Memory B cell (primary cell): ENCODE results near the gene CEP85L.
A peak's percentile ranks its signal among the peaks of the same experiment; 100 is the strongest.

ENCODE experiments used
- ATAC-seq: fragments of 150-1000 bp; cut with Tn5 transposase; 2 replicates; pipeline ENCODE4 v1.10.0; 2021; ENCODE audit warnings: low read depth, mild to moderate bottlenecking, moderate library complexity
- DNase-seq, 2 donors: peaks; one replicate each; pipeline ENCODE4 v3.0.0; 2022; ENCODE audit warnings: low spot score in 2 of 2
- H3K27ac Mint-ChIP-seq: one replicate; pipeline ENCODE4 v1.8.0; 2022; ENCODE audit warnings: mild to moderate bottlenecking, moderate library complexity, mixed read lengths
- H3K27me3 Mint-ChIP-seq: one replicate; pipeline ENCODE4 v1.8.0; 2022; ENCODE audit warnings: mixed read lengths
- H3K36me3 Mint-ChIP-seq: one replicate; pipeline ENCODE4 v1.8.0; 2022; ENCODE audit warnings: mild to moderate bottlenecking, mixed read lengths
- H3K4me1 Mint-ChIP-seq: one replicate; pipeline ENCODE4 v1.8.0; 2022; ENCODE audit warnings: mixed read lengths
- H3K4me3 Mint-ChIP-seq: one replicate; pipeline ENCODE4 v1.8.0; 2022; ENCODE audit warnings: mild to moderate bottlenecking, moderate library complexity, mixed read lengths
- H3K9me3 Mint-ChIP-seq: one replicate; pipeline ENCODE4 v1.8.0; 2022; ENCODE audit warnings: mixed read lengths

The CEP85L gene

GRCh38 chr6:118544105-118544504 lies 107.3 kb downstream of the CEP85L start:
- H3K36me3 Mint-ChIP-seq: no peaks in the 10 kb centered on the region
- ATAC-seq: no peak

GRCh38 chr6:118542184-118542952 lies 109.0 kb downstream of the CEP85L start:
- no peak overlapping the region for H3K27ac Mint-ChIP-seq
- H3K27me3 Mint-ChIP-seq: no peaks in the 10 kb centered on the region
- ATAC-seq: no peak
- DNase-seq: no peak
- no peaks in the 10 kb centered on the region for H3K36me3 Mint-ChIP-seq
- no peak overlapping the region for H3K4me3 Mint-ChIP-seq
- peaks cover 2% of the 10 kb centered on the region for H3K4me1 Mint-ChIP-seq
- H3K9me3 Mint-ChIP-seq: no peaks in the 10 kb centered on the region

More at GRCh38 chr6:118544105-118544504, 107.3 kb downstream of the CEP85L start:
- DNase-seq: no peak
- Mint-ChIP-seq H3K27me3 (no peaks in the 10 kb centered on the region), H3K27ac (no peak overlapping the region), H3K4me3 (no peak overlapping the region), H3K4me1 (peaks cover 4% of the 10 kb centered on the region), H3K9me3 (no peaks in the 10 kb centered on the region)

GRCh38 chr6:118537574-118537973 lies 113.8 kb downstream of the CEP85L start:
- ATAC-seq: no peak
- no peaks in the 10 kb centered on the region for H3K9me3 Mint-ChIP-seq
- peaks cover 9% of the 10 kb centered on the region for H3K36me3 Mint-ChIP-seq
- DNase-seq: no peak
- peaks cover 9% of the 10 kb centered on the region for H3K4me1 Mint-ChIP-seq
- H3K27ac Mint-ChIP-seq: peak overlapping the region; percentile 48
- H3K27me3 Mint-ChIP-seq: no peaks in the 10 kb centered on the region
- no peak overlapping the region for H3K4me3 Mint-ChIP-seq

GRCh38 chr6:118536478-118536877 lies 114.9 kb downstream of the CEP85L start:
- Mint-ChIP-seq H3K36me3 (peaks cover 11% of the 10 kb centered on the region), H3K9me3 (peaks cover 1% of the 10 kb centered on the region), H3K27ac (no peak overlapping the region), H3K4me3 (no peak overlapping the region), H3K27me3 (no peaks in the 10 kb centered on the region), H3K4me1 (peaks cover 13% of the 10 kb centered on the region)
- ATAC-seq: no peak
- no peak for DNase-seq

GRCh38 chr6:118535176-118535844 lies 116.1 kb downstream of the CEP85L start:
- Mint-ChIP-seq H3K9me3 (peaks cover 7% of the 10 kb centered on the region), H3K27ac (no peak overlapping the region), H3K4me3 (no peak overlapping the region), H3K36me3 (peaks cover 19% of the 10 kb centered on the region), H3K4me1 (peaks cover 13% of the 10 kb centered on the region), H3K27me3 (no peaks in the 10 kb centered on the region)
- ATAC-seq: no peak
- no peak for DNase-seq

- H3K4me1 Mint-ChIP-seq: peaks cover 10% of the 10 kb centered on the region
- H3K27ac Mint-ChIP-seq: no peak overlapping the region
- H3K4me3 Mint-ChIP-seq: no peak overlapping the region
- ATAC-seq (no peak), DNase-seq (no peak)
- H3K36me3 Mint-ChIP-seq: peaks cover 18% of the 10 kb centered on the region
- peaks cover 7% of the 10 kb centered on the region for H3K9me3 Mint-ChIP-seq
- H3K27me3 Mint-ChIP-seq: no peaks in the 10 kb centered on the region
Measured at GRCh38 chr6:118530942-118531341, 120.4 kb downstream of the CEP85L start.

GRCh38 chr6:118529756-118530155 lies 121.6 kb downstream of the CEP85L start:
- Mint-ChIP-seq H3K4me1 (peaks cover 14% of the 10 kb centered on the region), H3K9me3 (peaks cover 7% of the 10 kb centered on the region), H3K4me3 (no peak overlapping the region), H3K27me3 (no peaks in the 10 kb centered on the region), H3K36me3 (peaks cover 17% of the 10 kb centered on the region), H3K27ac (no peak overlapping the region)
- DNase-seq: no peak
- no peak for ATAC-seq

- H3K9me3 Mint-ChIP-seq: peaks cover 7% of the 10 kb centered on the region
- ATAC-seq (no peak), DNase-seq (no peak)
- H3K4me1 Mint-ChIP-seq: peaks cover 16% of the 10 kb centered on the region
- H3K36me3 Mint-ChIP-seq: peaks cover 25% of the 10 kb centered on the region
- H3K4me3 Mint-ChIP-seq: no peak overlapping the region
- no peak overlapping the region for H3K27ac Mint-ChIP-seq
- H3K27me3 Mint-ChIP-seq: no peaks in the 10 kb centered on the region
Measured at GRCh38 chr6:118528129-118528528, 123.3 kb downstream of the CEP85L start.

GRCh38 chr6:118525913-118526780 lies 125.2 kb downstream of the CEP85L start:
- DNase-seq (no peak), ATAC-seq (no peak)
- no peak overlapping the region for H3K27ac Mint-ChIP-seq
- H3K36me3 Mint-ChIP-seq: peaks cover 24% of the 10 kb centered on the region
- no peak overlapping the region for H3K4me3 Mint-ChIP-seq
- peaks cover 3% of the 10 kb centered on the region for H3K9me3 Mint-ChIP-seq
- peaks cover 16% of the 10 kb centered on the region for H3K4me1 Mint-ChIP-seq
- H3K27me3 Mint-ChIP-seq: no peaks in the 10 kb centered on the region

GRCh38 chr6:118524686-118525085 lies 126.7 kb downstream of the CEP85L start:
- no peak overlapping the region for H3K27ac Mint-ChIP-seq
- DNase-seq: no peak
- H3K36me3 Mint-ChIP-seq: peaks cover 25% of the 10 kb centered on the region

GRCh38 chr6:118523216-118523615 lies 128.2 kb downstream of the CEP85L start:
- no peak overlapping the region for H3K27ac Mint-ChIP-seq
- ATAC-seq (no peak), DNase-seq (no peak)
- H3K4me3 Mint-ChIP-seq: no peak overlapping the region
- H3K9me3 Mint-ChIP-seq: no peaks in the 10 kb centered on the region
- peaks cover 16% of the 10 kb centered on the region for H3K4me1 Mint-ChIP-seq
- no peaks in the 10 kb centered on the region for H3K27me3 Mint-ChIP-seq
- peaks cover 32% of the 10 kb centered on the region for H3K36me3 Mint-ChIP-seq

More at GRCh38 chr6:118524686-118525085, 126.7 kb downstream of the CEP85L start:
- peak; percentile 54 for ATAC-seq
- Mint-ChIP-seq H3K4me3 (no peak overlapping the region), H3K4me1 (peaks cover 16% of the 10 kb centered on the region), H3K27me3 (no peaks in the 10 kb centered on the region), H3K9me3 (no peaks in the 10 kb centered on the region)

- Mint-ChIP-seq H3K27me3 (no peaks in the 10 kb centered on the region), H3K4me3 (no peak overlapping the region), H3K9me3 (peaks cover 2% of the 10 kb centered on the region), H3K27ac (no peak overlapping the region), H3K36me3 (peaks cover 37% of the 10 kb centered on the region), H3K4me1 (peaks cover 18% of the 10 kb centered on the region)
- DNase-seq (no peak), ATAC-seq (no peak)
Measured at GRCh38 chr6:118522422-118522821, 129.0 kb downstream of the CEP85L start.

GRCh38 chr6:118514689-118515088 lies 136.7 kb downstream of the CEP85L start:
- no peak for DNase-seq
- ATAC-seq: no peak
- H3K27me3 Mint-ChIP-seq: no peaks in the 10 kb centered on the region
- H3K4me3 Mint-ChIP-seq: no peak overlapping the region
- peaks cover 2% of the 10 kb centered on the region for H3K9me3 Mint-ChIP-seq
- peaks cover 13% of the 10 kb centered on the region for H3K4me1 Mint-ChIP-seq
- H3K36me3 Mint-ChIP-seq: peaks cover 27% of the 10 kb centered on the region
- H3K27ac Mint-ChIP-seq: no peak overlapping the region
